ENCODE results near the gene CAND1.

CAND1 gene

DNA sequence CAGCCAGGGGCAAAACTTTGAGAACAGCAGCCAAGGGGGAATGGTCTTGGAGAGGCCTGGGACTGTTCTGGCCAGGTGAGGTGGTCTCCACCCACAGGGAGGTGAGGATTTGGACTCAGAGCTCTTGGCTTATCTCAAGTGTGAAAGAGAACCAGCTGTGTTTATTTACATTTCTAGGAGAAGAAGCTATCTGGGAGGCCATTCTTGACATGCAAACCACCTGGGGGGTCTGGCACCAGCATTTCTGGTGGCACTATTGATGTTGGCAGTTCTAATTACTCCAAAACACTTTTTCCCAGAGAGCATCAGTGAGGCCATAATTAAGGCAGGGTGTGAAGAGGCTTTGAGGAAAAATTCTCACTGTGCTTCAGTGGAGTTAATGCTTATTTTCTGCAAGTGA lies 95.1 kb downstream of the CAND1 start:
- Histone ChIP-seq H3K27me3 (replicated peaks; ENCODE audit: control insufficient read depth, insufficient read depth, low read length) (no peaks in the 10 kb centered on the region), H3K4me3 (replicated peaks; ENCODE audit: low read depth, low read length) (no peak overlapping the region), H3K36me3 (ENCODE audit: control insufficient read depth, insufficient read depth, low read length) (no peaks in the 10 kb centered on the region)
- TF ChIP-seq, protein P1, sequence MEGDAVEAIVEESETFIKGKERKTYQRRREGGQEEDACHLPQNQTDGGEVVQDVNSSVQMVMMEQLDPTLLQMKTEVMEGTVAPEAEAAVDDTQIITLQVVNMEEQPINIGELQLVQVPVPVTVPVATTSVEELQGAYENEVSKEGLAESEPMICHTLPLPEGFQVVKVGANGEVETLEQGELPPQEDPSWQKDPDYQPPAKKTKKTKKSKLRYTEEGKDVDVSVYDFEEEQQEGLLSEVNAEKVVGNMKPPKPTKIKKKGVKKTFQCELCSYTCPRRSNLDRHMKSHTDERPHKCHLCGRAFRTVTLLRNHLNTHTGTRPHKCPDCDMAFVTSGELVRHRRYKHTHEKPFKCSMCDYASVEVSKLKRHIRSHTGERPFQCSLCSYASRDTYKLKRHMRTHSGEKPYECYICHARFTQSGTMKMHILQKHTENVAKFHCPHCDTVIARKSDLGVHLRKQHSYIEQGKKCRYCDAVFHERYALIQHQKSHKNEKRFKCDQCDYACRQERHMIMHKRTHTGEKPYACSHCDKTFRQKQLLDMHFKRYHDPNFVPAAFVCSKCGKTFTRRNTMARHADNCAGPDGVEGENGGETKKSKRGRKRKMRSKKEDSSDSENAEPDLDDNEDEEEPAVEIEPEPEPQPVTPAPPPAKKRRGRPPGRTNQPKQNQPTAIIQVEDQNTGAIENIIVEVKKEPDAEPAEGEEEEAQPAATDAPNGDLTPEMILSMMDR (IDR thresholded peaks at IDR 0.05; ENCODE audit: insufficient read depth, low read length, poor library complexity, severe bottlenecking): no peak
- no peak for DNase-seq (ENCODE audit: extremely low read depth, insufficient read length)

DNA sequence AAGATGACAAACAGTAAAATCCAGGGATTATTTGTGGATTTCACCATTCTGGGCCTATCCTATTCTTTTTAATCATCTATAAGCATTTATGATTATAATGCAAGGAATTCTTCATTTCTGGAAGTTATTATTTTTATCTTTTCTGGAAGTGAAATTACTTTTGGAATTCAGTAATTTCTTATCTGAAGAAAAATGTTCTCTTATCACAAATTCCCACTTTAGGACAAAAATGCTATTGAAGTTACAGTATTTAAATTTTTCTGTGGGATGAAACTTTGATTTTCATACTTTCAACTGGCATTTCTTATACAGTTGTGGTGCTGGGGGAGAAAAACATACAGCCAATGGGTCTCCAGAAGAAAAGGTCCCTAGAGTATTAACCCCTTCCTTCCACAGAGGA lies 96.0 kb downstream of the CAND1 start:
- no peaks in the 10 kb centered on the region for H3K27me3 ChIP-seq (replicated peaks; ENCODE audit: control insufficient read depth, insufficient read depth, low read length)
- H3K36me3 ChIP-seq (ENCODE audit: control insufficient read depth, insufficient read depth, low read length): no peaks in the 10 kb centered on the region
- no peak overlapping the region for H3K4me3 ChIP-seq (replicated peaks; ENCODE audit: low read depth, low read length)
- no peak for DNase-seq (ENCODE audit: extremely low read depth, insufficient read length)
- TF ChIP-seq, protein P1 (IDR thresholded peaks at IDR 0.05; ENCODE audit: insufficient read depth, low read length, poor library complexity, severe bottlenecking): no peak

DNA sequence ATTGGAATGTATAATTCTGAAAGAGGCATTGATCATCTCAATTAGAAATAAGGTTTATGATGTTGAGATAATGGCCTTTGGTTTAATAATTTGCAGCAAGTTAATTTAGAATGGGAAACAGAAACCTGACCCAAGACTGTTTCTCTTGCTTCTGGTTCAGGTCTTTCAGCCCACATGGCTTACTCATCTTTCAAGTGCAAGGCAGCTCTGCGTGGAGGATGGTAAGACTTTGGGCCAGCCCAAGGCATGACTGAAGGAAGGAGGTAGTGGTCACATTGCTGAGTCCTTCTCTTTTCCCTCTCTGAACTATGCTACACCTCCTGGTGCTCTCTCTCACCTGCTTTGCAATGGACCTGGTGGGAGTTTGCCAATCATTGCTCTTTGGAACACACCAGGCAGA lies 98.7 kb downstream of the CAND1 start:
- TF ChIP-seq, protein P1 (IDR thresholded peaks at IDR 0.05; ENCODE audit: insufficient read depth, low read length, poor library complexity, severe bottlenecking): no peak
- DNase-seq (ENCODE audit: extremely low read depth, insufficient read length): no peak
- Histone ChIP-seq H3K27me3 (replicated peaks; ENCODE audit: control insufficient read depth, insufficient read depth, low read length) (no peaks in the 10 kb centered on the region), H3K36me3 (ENCODE audit: control insufficient read depth, insufficient read depth, low read length) (no peaks in the 10 kb centered on the region), H3K4me3 (replicated peaks; ENCODE audit: low read depth, low read length) (no peak overlapping the region)

All from GM06990 (cell line).